Measurements from ENCODE around the gene ITGA3. TPM values are rescaled to one million over a fixed set of nuclear protein-coding genes. Genes with fewer than 3 reads are reported as not detected.
A peak's percentile ranks its signal among the peaks of the same experiment; 100 is the strongest.

ITGA3 gene
- total and polyA plus RNA-seq, 2 of the 13 experiments (the other 11 are each of a cell fraction or from before 2014, with no cell fraction given): 0.48 to 0.69 TPM

DNA sequence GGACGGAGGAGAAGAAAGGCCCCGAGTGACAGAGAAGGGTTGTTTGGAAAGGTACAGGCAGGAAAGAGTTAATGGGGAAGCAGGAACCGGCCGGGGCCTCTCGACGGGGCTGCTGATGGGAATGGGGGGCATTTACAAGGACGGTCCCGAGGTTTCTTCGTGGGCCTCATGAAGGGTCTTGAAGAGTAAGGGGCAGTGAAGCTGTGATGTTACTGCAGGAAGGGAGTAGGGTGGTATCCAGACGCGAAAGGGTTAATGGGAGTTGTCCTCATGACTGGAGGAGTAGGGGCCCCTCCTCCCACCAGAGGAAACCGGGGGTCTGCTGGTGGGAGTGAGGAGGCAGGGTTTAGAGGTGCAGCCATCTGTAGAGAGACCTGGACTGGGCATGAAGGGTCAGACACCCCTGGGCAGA lies 39.7 kb downstream of the ITGA3 start:
- no peak for DNase-seq (ENCODE audit: low spot score)
- WGBS (ENCODE audit: low lambda C conversion rate): 2% methylated on average over 12 of the region's 12 CpGs
- H3K4me1 ChIP-seq (ENCODE audit: insufficient read depth, low read length): peaks cover 27% of the 10 kb centered on the region
- H3K9ac ChIP-seq (ENCODE audit: insufficient read depth, low read depth, low read length): peak overlapping the region; percentile 80
- H3K79me2 ChIP-seq (ENCODE audit: insufficient read depth, low read length): peaks cover 6% of the 10 kb centered on the region
- intact Hi-C loops (cut with micrococcal nuclease; ENCODE audit: unreplicated experiment) (loop anchor here (2.0 kb wide), 2 partner anchors 15 to 37 kb away; no protein-coding TSS in a partner anchor), in situ Hi-C loops (cut with HindIII; ENCODE audit: extremely low pct_ligation_motif_present, low pct_unique_long_range_greater_than_20kb) (no loop called here)
- CTCF ChIA-PET (ENCODE audit: low intra/inter-chr PET ratio, low total read pairs): interaction anchor here (2.1 kb wide), 1 partner anchor 16 kb away, joined by 6 read pairs; no protein-coding TSS in a partner anchor
- no peaks in the 10 kb centered on the region for H4K20me1 ChIP-seq (ENCODE audit: insufficient read depth, low read length)
- no peaks in the 10 kb centered on the region for H3K9me3 ChIP-seq (ENCODE audit: low read length)
- peaks cover 0 to 4% of the 10 kb centered on the region in 2 experiments; a peak in 1 of 5 replicates for H3K36me3 ChIP-seq (replicated peaks in 1 of 2; ENCODE audit: control insufficient read depth in 1 of 2, insufficient read depth in 2 of 2, low read length in 2 of 2)
- peak overlapping the region; percentile 84 to 88 (median 87) for H3K4me3 ChIP-seq (replicated peaks in 1 of 3; ENCODE audit: insufficient read depth in 1 of 3, low read depth in 2 of 3, low read length in 3 of 3)
- H2AFZ ChIP-seq (ENCODE audit: low read length): no peak overlapping the region
- peak overlapping the region; percentile 100 for H3K4me2 ChIP-seq (ENCODE audit: low read depth, low read length)
- BruUV-seq (replicated peaks): no TSS peak
- ATAC-seq: peak; percentile 9; the same call in 2 of the 3 replicates
- H3K27me3 ChIP-seq (ENCODE audit: control insufficient read depth in 1 of 2, insufficient read depth in 2 of 2, low read length in 2 of 2): peaks cover 3 to 17% of the 10 kb centered on the region in 2 experiments; a peak in 4 of 5 replicates
- H3K27ac ChIP-seq (ENCODE audit: extremely low read length, insufficient read depth, low read length): peak overlapping the region; percentile 67
- no peak for FAIRE-seq
- POLR2A ChIA-PET: interaction anchor here (0.6 to 1.1 kb wide), 2 partner anchors 16 to 52 kb away, joined by 3 read pairs; no protein-coding TSS in a partner anchor
- TF ChIP-seq, protein P1, sequence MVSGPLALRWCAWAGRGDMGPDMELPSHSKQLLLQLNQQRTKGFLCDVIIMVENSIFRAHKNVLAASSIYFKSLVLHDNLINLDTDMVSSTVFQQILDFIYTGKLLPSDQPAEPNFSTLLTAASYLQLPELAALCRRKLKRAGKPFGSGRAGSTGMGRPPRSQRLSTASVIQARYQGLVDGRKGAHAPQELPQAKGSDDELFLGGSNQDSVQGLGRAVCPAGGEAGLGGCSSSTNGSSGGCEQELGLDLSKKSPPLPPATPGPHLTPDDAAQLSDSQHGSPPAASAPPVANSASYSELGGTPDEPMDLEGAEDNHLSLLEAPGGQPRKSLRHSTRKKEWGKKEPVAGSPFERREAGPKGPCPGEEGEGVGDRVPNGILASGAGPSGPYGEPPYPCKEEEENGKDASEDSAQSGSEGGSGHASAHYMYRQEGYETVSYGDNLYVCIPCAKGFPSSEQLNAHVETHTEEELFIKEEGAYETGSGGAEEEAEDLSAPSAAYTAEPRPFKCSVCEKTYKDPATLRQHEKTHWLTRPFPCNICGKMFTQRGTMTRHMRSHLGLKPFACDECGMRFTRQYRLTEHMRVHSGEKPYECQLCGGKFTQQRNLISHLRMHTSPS (CRISPR knock-in tag; IDR thresholded peaks at IDR 0.05; ENCODE audit: low read depth): no peak
- TF ChIP-seq ZNF7 (CRISPR knock-in tag; IDR thresholded peaks at IDR 0.05) (no peak), FOXK2 (IDR thresholded peaks at IDR 0.05) (no peak), NPAS2 (CRISPR knock-in tag; IDR thresholded peaks at IDR 0.05; ENCODE audit: borderline replicate concordance) (0 out of 2 replicates have a peak, but pooled peaks have one; percentile 22), JUND (CRISPR knock-in tag; IDR thresholded peaks at IDR 0.05) (no peak), ZNF256 (CRISPR knock-in tag; conservative IDR thresholded peaks at IDR 0.05) (0 out of 2 replicates have a peak, but pooled peaks have one; percentile 43), ZNF253 (CRISPR knock-in tag; IDR thresholded peaks at IDR 0.05; ENCODE audit: borderline replicate concordance) (0 out of 2 replicates have a peak, but pooled peaks have one; percentile 7)
- TF ChIP-seq, protein P2, sequence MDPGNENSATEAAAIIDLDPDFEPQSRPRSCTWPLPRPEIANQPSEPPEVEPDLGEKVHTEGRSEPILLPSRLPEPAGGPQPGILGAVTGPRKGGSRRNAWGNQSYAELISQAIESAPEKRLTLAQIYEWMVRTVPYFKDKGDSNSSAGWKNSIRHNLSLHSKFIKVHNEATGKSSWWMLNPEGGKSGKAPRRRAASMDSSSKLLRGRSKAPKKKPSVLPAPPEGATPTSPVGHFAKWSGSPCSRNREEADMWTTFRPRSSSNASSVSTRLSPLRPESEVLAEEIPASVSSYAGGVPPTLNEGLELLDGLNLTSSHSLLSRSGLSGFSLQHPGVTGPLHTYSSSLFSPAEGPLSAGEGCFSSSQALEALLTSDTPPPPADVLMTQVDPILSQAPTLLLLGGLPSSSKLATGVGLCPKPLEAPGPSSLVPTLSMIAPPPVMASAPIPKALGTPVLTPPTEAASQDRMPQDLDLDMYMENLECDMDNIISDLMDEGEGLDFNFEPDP (CRISPR knock-in tag; conservative IDR thresholded peaks at IDR 0.05): 0 out of 2 replicates have a peak, but pooled peaks have one; percentile 78
- TF ChIP-seq, protein P3, sequence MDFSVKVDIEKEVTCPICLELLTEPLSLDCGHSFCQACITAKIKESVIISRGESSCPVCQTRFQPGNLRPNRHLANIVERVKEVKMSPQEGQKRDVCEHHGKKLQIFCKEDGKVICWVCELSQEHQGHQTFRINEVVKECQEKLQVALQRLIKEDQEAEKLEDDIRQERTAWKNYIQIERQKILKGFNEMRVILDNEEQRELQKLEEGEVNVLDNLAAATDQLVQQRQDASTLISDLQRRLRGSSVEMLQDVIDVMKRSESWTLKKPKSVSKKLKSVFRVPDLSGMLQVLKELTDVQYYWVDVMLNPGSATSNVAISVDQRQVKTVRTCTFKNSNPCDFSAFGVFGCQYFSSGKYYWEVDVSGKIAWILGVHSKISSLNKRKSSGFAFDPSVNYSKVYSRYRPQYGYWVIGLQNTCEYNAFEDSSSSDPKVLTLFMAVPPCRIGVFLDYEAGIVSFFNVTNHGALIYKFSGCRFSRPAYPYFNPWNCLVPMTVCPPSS (IDR thresholded peaks at IDR 0.05): no peak
- TF ChIP-seq, protein P4, sequence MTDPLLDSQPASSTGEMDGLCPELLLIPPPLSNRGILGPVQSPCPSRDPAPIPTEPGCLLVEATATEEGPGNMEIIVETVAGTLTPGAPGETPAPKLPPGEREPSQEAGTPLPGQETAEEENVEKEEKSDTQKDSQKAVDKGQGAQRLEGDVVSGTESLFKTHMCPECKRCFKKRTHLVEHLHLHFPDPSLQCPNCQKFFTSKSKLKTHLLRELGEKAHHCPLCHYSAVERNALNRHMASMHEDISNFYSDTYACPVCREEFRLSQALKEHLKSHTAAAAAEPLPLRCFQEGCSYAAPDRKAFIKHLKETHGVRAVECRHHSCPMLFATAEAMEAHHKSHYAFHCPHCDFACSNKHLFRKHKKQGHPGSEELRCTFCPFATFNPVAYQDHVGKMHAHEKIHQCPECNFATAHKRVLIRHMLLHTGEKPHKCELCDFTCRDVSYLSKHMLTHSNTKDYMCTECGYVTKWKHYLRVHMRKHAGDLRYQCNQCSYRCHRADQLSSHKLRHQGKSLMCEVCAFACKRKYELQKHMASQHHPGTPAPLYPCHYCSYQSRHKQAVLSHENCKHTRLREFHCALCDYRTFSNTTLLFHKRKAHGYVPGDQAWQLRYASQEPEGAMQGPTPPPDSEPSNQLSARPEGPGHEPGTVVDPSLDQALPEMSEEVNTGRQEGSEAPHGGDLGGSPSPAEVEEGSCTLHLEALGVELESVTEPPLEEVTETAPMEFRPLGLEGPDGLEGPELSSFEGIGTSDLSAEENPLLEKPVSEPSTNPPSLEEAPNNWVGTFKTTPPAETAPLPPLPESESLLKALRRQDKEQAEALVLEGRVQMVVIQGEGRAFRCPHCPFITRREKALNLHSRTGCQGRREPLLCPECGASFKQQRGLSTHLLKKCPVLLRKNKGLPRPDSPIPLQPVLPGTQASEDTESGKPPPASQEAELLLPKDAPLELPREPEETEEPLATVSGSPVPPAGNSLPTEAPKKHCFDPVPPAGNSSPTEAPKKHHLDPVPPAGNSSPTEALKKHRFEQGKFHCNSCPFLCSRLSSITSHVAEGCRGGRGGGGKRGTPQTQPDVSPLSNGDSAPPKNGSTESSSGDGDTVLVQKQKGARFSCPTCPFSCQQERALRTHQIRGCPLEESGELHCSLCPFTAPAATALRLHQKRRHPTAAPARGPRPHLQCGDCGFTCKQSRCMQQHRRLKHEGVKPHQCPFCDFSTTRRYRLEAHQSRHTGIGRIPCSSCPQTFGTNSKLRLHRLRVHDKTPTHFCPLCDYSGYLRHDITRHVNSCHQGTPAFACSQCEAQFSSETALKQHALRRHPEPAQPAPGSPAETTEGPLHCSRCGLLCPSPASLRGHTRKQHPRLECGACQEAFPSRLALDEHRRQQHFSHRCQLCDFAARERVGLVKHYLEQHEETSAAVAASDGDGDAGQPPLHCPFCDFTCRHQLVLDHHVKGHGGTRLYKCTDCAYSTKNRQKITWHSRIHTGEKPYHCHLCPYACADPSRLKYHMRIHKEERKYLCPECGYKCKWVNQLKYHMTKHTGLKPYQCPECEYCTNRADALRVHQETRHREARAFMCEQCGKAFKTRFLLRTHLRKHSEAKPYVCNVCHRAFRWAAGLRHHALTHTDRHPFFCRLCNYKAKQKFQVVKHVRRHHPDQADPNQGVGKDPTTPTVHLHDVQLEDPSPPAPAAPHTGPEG (CRISPR knock-in tag; IDR thresholded peaks at IDR 0.05): no peak
- TF ChIP-seq, protein P5, sequence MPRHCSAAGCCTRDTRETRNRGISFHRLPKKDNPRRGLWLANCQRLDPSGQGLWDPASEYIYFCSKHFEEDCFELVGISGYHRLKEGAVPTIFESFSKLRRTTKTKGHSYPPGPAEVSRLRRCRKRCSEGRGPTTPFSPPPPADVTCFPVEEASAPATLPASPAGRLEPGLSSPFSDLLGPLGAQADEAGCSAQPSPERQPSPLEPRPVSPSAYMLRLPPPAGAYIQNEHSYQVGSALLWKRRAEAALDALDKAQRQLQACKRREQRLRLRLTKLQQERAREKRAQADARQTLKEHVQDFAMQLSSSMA (CRISPR knock-in tag; IDR thresholded peaks at IDR 0.05): no peak
- TF ChIP-seq, protein P6, sequence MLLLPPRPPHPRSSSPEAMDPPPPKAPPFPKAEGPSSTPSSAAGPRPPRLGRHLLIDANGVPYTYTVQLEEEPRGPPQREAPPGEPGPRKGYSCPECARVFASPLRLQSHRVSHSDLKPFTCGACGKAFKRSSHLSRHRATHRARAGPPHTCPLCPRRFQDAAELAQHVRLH (CRISPR knock-in tag; IDR thresholded peaks at IDR 0.05; ENCODE audit: borderline replicate concordance, low read depth): no peak
